NCI-H1092 (cell line): Measurements from ENCODE around the gene STK11.

Source experiments
- DNase-seq: peaks from one replicate; lab custom pipeline; 2025; lab: John Stamatoyannopoulos, UW

Gene STK11, protein sequence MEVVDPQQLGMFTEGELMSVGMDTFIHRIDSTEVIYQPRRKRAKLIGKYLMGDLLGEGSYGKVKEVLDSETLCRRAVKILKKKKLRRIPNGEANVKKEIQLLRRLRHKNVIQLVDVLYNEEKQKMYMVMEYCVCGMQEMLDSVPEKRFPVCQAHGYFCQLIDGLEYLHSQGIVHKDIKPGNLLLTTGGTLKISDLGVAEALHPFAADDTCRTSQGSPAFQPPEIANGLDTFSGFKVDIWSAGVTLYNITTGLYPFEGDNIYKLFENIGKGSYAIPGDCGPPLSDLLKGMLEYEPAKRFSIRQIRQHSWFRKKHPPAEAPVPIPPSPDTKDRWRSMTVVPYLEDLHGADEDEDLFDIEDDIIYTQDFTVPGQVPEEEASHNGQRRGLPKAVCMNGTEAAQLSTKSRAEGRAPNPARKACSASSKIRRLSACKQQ

DNA sequence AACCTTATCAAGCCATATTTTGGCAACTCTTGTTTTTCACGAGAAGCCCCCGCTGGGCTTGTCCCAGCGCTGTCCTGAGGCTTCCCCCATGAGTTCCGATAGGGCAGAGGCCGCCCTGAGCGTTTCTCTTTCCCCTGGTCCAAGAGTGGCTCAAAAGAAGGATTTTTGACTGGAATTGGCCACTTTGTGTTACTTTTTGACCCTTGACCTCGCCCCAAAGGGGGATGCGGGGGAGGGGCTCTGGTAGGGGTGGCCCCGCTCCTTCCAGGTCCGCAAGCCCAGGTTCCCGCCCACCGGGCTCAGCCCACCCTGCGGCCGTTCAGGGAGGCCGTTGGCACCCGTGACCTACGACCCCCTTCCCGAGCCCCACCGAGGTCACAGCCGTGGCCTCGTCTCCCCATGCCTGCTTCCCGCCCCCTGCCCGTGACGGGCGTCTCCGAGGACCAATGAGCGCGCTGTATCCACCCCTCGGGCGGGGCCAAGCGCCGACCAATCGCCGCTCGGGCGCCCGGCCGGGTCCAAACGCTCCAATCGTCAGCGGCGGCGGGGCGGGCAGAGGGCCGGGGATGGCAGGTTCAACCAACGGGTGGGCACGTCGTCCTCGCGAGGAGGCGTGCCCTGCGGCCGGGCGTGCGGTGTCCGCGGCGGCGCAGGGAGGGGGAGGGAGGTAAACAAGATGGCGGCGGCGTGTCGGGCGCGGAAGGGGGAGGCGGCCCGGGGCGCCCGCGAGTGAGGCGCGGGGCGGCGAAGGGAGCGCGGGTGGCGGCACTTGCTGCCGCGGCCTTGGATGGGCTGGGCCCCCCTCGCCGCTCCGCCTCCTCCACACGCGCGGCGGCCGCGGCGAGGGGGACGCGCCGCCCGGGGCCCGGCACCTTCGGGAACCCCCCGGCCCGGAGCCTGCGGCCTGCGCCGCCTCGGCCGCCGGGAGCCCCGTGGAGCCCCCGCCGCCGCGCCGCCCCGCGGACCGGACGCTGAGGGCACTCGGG, at the start of gene STK11:
Gene STK11 (plus strand): TSS at position 665 of the 986 bp plus-strand sequence. CDS start 1,136 bp downstream, outside the sequence.
- DNase-seq = peak; percentile 97

DNA sequence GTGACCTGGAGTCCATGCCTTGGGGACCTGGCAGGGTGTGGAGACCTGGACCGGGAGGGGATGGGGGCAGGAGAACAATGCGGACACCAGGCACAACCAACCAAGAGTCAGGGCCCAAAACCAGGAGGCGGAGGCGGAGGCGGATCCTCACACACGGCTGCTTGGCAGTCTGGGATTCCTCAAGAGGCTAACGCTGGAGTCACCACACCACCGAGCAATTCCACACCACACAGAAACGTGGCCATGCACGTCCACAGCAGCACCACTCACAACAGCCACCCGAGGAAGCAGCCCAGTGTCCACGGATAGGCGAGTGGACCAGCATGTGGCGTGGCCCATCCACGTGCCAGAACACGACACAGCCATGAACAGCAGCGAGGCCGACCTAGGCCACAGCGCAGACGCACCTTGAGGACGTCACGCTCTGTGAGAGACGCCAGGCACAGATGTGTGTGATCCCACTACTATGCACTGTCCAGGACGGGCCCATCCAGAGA, 49.2 kb upstream of the STK11 start:
- DNase-seq = no peak

DNA sequence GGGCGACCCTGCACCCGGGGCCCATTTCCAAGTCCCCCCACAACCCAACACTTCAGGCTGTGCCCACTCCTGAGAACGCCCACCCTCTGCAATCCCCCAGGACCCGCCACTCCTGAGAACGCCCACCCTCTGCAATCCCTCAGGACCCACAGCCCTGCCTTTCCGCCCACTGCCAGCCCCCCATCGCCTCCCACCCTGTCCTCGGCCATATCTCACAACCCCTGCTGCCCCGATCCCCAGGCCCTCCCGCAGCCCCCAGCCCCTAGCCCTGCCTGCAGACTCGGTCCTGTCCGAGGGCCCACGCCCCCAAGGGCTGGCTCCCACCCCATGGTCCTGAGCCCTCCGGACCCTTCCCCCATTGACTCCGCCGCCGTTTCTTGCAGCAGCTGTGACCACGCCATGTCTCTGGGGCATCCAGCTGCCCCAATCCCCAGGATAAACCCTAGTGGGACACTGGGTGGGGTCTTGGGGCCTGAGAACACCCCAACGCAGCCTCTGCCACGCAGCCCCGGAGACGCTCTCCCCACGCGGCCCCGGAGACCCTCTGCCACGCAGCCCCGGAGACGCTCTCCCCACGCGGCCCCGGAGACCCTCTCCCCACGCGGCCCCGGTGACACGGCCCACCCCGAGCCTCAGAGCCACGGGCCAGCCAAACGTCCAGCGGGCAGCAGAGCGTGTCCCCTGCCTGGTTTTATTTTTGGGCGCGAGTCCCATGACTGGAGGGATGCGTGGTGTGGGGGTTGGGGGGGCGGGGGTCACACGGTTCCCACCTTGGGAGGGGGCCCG, 48.6 kb upstream of the STK11 start:
- DNase-seq = no peak

DNA sequence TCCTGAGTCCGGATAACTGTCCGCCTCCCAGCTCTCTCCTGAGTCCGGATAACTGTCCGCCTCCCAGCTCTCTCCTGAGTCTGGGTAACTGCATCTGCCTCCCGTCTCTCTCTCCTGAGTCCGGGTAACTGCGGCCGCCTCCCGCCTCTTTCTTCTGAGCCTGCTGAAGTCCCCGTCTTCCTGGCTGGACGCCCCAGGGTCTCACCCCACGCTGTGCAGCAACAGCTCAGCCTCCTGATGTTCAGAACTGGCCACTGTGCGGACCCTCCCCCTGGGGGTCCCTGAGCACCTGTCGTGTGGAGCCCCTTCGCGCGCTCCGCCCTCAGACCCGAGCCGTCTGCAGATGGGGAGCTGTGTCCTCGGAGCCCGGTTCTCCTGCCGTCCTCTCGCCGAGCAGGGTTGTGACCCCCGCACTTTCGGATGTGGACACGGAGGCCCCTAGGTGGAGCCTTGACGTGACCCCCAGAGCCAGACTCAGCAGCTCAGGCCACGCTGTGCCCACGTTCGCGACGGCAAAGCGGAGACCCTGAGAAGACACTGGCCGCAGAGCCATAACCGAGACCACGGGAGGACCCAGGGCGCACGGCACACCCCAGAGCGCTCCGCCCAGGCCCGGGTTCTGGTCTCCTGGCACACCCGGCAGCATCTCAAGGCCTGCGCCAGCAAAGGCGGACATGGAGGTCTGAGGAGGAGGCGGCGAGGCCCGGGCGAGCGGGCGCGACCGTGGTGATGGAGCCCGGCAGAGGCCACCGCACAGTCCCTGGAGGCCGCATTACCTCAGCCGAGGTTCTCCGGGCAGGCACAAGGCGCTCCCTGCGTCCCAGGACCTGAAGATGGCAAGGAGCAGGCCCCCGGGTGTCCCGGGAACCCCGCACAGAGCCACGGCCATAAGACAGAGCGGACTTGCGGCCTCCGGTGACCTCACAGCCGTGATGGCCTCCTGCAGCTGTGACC, 47.4 kb upstream of the STK11 start:
- DNase-seq = no peak

DNA sequence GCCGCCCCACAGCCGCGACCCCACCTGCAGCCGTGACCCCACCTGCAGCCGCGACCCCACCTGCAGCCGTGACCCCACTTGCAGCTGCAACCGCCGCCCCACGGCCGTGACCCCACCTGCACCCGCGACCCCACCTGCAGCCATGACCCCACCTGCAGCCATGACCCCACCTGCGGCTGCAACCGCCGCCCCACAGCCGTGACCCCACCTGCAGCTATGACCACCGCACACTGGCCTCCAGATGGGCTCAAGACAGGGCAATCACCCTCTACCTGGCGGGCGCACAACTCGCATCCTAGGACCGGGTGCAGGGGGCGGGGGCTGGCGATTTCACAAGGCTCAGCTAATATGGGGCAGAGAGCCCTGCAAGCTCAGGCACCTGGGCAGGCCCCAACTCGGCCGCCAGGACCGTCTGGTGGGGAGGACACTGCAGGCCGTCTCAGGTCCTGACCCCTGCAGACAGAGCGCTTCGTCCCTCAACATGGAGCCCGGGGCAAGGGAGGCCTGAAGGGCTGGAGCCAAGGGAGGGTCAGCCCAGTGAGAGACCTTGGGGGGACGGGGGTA, 46.6 kb upstream of the STK11 start:
- no peak for DNase-seq

DNA sequence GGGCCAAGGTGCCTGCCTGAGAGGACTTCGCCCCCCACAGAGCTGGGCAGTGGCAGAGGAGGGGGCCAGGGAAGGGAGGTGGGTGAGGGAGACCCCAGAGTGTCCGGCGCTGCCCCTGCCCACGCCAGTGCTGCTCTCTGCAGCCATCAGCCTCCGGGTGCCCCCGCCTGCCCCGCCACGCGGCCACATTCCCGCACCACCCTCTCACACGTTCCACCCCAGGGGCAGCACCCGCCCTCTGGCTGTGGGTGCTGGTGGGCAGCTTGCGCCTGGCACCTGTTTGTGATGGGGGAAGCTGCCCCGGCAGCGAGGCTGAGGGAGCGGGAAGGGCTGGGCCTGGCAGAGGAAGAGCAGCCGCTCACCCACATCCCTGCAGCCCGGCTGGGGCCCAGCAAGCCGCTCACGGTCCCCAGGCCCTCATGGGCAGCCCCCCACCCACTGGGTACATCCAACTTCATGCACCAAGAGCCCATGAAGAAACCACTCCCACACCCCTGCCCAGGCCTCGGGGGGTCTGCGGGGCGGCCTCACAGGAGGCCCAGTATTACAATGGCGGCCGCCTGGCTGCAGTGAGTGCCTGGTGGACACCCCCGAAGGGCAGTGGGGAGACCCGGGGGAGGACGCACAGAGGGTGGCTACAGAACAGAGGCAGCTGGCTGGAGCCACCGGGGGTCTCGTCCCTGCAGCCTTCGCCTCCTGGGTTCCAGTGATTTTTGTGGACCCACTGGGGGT, 45.5 kb upstream of the STK11 start:
- DNase-seq = no peak

DNA sequence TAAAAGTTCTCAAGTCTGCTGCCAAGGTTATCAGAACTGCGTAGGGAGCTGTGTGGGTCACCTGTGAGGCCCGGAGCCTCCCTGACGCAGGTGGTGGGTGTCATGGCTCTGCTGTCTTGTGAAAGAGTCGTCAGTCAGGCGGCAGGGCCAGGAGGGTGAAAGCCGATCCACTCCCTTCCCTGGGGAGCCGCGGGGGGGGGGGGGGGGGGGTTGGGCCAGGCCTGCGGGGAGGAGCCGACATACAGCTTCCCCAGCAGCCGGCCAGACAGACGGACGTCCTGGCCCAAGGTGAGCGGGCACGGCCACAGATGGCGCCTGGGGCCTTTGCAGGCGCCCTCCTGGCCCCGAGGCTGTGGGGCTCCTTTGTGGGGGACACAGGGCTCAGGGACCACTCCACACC, 43.9 kb upstream of the STK11 start:
- DNase-seq = no peak

DNA sequence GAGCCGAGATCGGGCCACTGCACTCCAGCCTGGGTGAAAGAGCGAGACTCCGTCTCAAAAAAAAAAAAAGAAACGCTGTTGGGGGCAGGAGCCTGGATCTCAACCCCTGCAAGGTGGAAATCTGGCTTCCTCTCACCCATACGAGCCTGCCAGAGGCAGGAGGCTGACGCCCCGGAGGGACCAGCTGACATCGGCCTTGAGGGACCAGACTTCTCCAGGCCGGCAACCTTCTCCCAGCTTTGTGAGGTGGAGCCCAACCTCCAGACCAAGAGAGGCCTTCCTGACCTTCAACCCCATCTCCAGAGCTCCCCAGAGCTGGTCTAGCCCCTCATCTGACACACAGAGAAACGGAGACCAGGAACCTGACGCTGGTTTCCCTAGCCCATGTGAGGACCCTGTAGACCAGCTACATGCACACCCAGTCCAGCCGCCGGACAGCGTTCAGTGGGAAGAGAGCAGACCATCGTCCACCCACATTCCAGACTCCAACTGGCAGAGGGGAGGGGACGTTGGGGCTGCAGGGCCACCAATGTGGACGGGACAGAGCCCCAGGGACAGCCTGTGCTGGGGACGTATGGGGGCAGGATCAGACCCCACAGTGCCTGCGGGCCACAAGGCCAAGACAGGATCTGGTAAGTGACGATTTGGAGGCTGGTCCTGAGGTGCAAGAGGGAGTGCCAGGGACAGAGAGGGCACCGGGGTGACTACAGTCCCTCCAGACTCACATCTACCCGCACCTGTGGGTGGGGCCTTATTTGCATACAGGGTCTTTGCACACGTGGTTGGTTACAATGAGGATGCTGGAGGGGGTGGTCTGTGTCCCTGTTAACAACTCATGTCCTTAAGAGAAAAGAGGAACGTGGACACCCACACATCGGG, 42.9 kb upstream of the STK11 start:
- DNase-seq = no peak

DNA sequence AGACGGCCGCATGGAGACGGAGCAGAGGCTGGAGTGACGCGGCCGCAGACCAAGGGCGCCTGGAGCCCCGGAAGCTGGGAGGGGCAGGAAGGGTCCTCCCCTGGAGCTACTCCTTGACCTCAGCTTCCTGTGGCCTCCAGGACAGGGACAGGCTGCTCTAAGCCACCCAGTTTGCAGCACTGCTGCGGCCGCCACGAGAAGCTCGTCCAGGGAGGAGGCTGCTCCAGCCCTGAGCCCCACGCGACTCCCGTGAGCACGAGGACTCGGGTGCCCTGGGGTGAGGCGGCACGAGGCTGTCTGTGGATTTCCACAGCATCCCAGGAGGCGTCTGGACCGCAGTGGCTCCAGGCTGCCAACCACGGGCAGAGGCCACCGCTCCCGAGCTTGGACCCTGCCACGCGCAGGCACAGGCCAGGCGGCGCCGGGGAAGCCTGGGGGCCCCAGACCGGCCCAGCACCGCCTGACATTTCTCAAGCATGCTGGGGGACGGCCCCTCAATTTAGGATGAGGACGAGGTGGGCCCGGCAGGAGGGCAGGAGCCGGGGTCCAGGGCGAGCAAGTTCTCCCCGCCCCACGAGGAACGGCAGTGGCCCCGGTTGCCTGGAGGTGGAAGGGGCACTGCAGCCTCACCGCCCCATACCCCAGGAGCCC, 42.2 kb upstream of the STK11 start:
- no peak for DNase-seq

DNA sequence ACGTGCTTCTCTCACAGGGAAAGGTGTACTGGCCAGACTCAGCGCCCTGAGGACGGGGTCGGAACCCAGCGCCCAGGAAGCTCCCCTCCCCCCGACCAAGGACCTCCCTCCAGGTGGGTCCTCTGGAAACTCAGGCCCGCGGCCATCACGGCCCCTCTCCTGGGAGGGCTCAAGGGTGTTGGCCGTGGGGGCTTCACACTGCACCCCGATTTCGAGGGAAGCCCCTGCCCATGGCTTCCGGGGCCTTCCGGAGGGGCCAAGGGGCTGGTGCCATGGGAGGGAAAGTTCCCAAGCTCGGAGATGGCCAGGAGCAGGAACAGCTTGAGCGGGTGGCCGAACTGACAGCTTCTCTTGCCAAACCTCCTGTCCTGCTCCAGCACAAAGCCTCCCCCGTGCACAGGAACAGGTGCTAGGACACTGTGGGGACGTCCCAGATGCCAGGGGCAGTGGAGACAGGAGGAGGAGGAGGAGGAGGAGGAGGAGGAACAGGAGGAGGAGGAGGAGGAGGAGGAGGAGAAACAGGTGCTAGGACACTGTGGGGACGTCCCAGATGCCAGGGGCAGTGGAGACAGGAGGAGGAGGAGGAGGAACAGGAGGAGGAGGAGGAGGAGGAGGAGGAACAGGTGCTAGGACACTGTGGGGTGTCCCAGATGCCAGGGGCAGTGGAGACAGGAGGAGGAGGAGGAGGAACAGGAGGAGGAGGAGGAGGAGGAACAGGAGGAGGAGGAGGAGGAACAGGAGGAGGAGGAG, 41.5 kb upstream of the STK11 start:
- DNase-seq = no peak

DNA sequence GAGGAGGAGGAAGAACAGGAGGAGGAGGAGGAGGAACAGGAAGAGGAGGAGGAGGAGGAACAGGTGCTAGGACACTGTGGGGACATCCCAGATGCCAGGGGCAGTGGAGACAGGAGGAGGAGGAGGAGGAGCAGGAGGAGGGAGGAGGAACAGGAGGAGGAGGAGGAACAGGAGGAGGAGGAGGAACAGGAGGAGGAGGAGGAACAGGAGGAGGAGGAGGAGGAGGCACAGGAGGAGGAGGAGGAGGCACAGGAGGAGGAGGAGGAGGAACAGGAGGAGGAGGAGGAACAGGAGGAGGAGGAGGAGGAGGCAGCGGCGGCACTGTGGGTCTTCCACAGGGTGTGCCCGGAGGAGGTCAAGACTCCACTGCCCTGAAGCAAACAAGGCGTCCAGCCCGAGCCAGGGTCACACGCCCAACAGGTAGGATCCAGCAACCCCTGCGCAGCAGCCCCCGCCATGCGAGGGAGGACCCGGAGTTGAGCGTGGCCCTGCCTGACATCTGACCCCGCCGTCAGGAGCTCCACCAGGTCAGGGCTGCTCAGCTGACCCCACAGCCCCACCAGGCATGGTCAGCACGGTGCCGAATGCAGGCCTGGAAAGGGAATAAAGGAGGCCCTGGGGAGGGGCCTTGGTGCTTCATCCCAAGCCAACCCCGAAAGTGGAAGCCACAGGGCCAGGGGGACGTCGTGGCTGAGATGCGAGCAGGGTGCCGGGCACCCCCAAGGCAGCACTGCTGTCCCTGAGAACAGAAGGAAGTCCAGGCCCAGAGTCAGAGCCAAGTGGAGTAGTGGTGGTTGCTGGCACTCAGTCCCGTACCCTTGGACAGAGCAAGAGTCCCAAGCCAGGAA, 40.7 kb upstream of the STK11 start:
- DNase-seq = no peak

DNA sequence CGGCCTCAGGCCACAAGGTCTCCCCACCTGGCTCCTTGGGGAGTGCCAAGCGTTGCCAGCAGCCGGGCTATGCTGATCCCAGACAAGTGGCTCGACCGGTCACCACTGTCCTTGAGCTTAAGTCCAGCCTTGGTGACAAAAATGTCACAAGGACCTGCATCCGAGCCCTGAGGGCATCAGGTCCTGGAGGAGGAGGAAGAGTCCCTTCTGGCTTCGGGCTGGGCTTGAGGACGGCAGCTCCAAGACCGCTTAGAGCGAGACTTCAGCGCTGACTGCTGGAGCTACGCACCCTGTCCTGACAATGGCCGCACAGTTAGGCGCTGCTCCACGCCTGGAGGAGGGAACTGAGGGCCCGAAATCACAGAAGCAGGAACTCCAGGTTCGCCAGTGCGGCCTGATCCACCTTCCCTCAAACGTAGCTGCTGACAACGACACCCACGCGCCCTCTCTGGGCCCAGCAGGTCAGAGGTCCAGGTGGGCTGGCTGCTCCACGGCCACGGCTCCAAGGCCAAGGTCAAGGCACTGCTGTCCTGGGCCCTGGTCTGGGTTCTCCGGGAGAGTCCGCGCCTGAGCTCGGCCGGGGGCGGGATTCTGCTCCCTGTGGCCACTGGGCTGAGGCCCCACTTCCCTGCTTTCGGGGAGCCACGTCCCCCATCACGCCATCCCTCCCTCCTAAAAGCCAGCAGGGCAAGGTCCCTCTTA, 38.6 kb upstream of the STK11 start:
- no peak for DNase-seq

DNA sequence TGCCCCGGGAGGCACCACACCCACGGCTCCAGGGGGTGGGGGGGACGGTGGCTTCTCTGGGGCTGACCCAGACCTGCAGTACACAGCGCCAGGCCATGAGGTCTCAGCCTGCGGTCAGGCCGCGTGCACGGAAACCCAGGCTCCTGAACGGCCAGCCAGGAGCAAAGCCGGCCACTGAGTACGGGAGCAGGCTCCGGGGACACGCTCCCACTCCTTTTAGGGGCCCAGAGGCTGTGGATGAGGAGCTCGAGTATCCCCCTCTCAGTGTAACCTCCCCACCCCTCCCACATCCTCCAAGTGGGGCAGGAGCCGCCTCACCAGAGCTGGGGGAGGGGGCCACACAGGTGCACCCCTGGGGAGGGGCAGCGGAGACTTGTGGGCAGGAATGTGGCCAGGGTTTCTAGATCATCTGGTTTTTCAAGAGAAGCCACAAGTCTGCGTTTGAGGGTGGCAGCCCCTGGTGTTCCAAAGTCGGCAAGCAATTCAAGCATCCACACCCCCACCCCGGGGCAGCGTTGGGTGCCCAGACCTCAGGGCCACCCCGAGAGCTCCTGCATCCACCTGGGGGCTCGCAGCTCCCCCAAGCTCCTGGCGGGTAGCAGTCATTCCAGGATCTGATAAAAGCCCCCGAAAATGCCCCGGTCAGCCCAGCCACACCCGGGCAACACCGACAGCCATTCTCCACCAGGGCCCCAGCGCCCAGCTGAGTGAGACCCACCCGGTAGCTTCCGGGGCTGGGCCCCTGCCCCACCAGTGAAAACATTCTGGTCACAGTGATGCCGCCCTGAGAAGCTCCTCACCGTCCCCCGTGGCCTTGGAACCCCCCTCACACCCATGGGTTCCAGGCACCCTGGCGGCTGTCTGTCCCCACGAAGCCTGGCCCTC, 37.6 kb upstream of the STK11 start:
- DNase-seq = no peak

DNA sequence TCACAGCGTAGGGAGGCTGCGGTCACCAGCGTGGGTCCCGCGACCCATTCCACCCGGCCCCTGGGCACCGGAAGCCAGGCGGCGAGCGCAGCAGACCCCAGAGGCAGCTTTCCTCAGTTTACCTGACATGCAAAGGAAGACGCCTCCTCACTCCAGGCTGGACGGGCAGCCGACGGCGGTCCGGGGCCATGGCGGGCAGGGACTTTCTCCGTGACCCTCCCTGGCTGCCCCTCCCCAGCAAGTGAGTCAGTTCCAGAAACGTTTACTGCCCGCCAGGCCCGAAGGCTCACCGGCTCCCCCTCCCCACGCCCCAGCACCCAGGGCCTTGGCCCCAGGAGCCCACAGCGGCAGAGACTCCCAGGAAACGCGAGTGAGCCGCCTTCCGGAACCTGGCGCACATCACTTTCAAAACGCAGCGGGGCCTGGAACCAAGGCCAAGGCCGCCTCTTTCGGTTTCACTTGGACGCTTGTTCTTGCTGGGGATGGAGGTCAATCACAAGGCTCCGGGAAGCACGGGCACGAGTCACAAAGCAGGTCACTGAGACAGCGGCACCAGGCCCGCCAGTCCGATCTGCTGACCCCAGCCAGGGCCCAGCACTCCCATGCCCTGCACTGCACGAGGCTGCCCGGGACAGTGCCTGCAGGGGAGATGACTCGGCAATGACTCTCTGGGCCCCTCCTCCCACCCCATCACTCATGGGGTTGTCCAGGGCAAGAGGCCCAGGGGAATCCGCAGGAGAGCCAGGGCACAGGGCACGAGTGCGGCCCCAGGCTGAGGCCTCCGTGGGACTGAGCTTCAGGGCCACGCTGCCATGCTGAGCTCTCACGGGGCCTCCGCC, 36.8 kb upstream of the STK11 start:
- no peak for DNase-seq
